ENCODE data around the gene SMIM32.

Gene SMIM32

GRCh38 chr5:136206361-136206760 lies 13.4 kb upstream of the SMIM32 start:
- Histone ChIP-seq H3K27me3 (ENCODE audit: control insufficient read depth in 1 of 2, insufficient read depth in 2 of 2, low read length in 2 of 2) (no peaks in the 10 kb centered on the region), H3K9me3 (ENCODE audit: low read length) (no peaks in the 10 kb centered on the region), H3K4me1 (ENCODE audit: insufficient read depth, low read length) (no peaks in the 10 kb centered on the region), H3K4me3 (ENCODE audit: low read depth in 1 of 2, low read length in 2 of 2) (no peak overlapping the region), H3K27ac (ENCODE audit: low read depth, low read length) (no peak overlapping the region), H3K36me3 (ENCODE audit: insufficient read depth, low read length) (no peaks in the 10 kb centered on the region), H3K9ac (ENCODE audit: low read length) (no peak overlapping the region)

- Histone ChIP-seq H3K9me3 (ENCODE audit: low read length) (no peaks in the 10 kb centered on the region), H3K4me3 (ENCODE audit: low read depth in 1 of 2, low read length in 2 of 2) (no peak overlapping the region), H3K27ac (ENCODE audit: low read depth, low read length) (no peak overlapping the region), H3K9ac (ENCODE audit: low read length) (no peak overlapping the region), H3K27me3 (ENCODE audit: control insufficient read depth in 1 of 2, insufficient read depth in 2 of 2, low read length in 2 of 2) (no peaks in the 10 kb centered on the region), H3K36me3 (ENCODE audit: insufficient read depth, low read length) (no peaks in the 10 kb centered on the region), H3K4me1 (ENCODE audit: insufficient read depth, low read length) (no peaks in the 10 kb centered on the region)
Measured at GRCh38 chr5:136205941-136206340, 13.0 kb upstream of the SMIM32 start.

GRCh38 chr5:136205061-136205702 lies 12.2 kb upstream of the SMIM32 start:
- no peaks in the 10 kb centered on the region for H3K27me3 ChIP-seq (ENCODE audit: control insufficient read depth in 1 of 2, insufficient read depth in 2 of 2, low read length in 2 of 2)
- no peaks in the 10 kb centered on the region for H3K4me1 ChIP-seq (ENCODE audit: insufficient read depth, low read length)
- H3K4me3 ChIP-seq (ENCODE audit: low read depth in 1 of 2, low read length in 2 of 2), result no peak overlapping the region
- no peak overlapping the region for H3K9ac ChIP-seq (ENCODE audit: low read length)
- no peaks in the 10 kb centered on the region for H3K36me3 ChIP-seq (ENCODE audit: insufficient read depth, low read length)
- no peaks in the 10 kb centered on the region for H3K9me3 ChIP-seq (ENCODE audit: low read length)
- no peak overlapping the region for H3K27ac ChIP-seq (ENCODE audit: low read depth, low read length)

GRCh38 chr5:136203303-136203922 lies 10.5 kb upstream of the SMIM32 start:
- Histone ChIP-seq H3K9ac (ENCODE audit: low read length) (no peak overlapping the region), H3K9me3 (ENCODE audit: low read length) (no peaks in the 10 kb centered on the region), H3K27ac (ENCODE audit: low read depth, low read length) (no peak overlapping the region), H3K27me3 (ENCODE audit: control insufficient read depth in 1 of 2, insufficient read depth in 2 of 2, low read length in 2 of 2) (no peaks in the 10 kb centered on the region), H3K4me3 (ENCODE audit: low read depth in 1 of 2, low read length in 2 of 2) (no peak overlapping the region), H3K4me1 (ENCODE audit: insufficient read depth, low read length) (no peaks in the 10 kb centered on the region), H3K36me3 (ENCODE audit: insufficient read depth, low read length) (no peaks in the 10 kb centered on the region)

- Histone ChIP-seq H3K27me3 (ENCODE audit: control insufficient read depth in 1 of 2, insufficient read depth in 2 of 2, low read length in 2 of 2) (no peaks in the 10 kb centered on the region), H3K4me1 (ENCODE audit: insufficient read depth, low read length) (peaks cover 3% of the 10 kb centered on the region), H3K4me3 (ENCODE audit: low read depth in 1 of 2, low read length in 2 of 2) (no peak overlapping the region), H3K27ac (ENCODE audit: low read depth, low read length) (no peak overlapping the region), H3K9me3 (ENCODE audit: low read length) (no peaks in the 10 kb centered on the region), H3K9ac (ENCODE audit: low read length) (no peak overlapping the region), H3K36me3 (ENCODE audit: insufficient read depth, low read length) (no peaks in the 10 kb centered on the region)
Measured at GRCh38 chr5:136202469-136203205, 9.7 kb upstream of the SMIM32 start.

- Histone ChIP-seq H3K27me3 (ENCODE audit: control insufficient read depth in 1 of 2, insufficient read depth in 2 of 2, low read length in 2 of 2) (no peaks in the 10 kb centered on the region), H3K9ac (ENCODE audit: low read length) (no peak overlapping the region), H3K4me1 (ENCODE audit: insufficient read depth, low read length) (peaks cover 6% of the 10 kb centered on the region), H3K27ac (ENCODE audit: low read depth, low read length) (no peak overlapping the region), H3K36me3 (ENCODE audit: insufficient read depth, low read length) (no peaks in the 10 kb centered on the region), H3K9me3 (ENCODE audit: low read length) (no peaks in the 10 kb centered on the region), H3K4me3 (ENCODE audit: low read depth in 1 of 2, low read length in 2 of 2) (no peak overlapping the region)
Measured at GRCh38 chr5:136201870-136202269, 8.9 kb upstream of the SMIM32 start.

GRCh38 chr5:136200761-136201160 lies 7.8 kb upstream of the SMIM32 start:
- H3K9me3 ChIP-seq (ENCODE audit: low read length), result no peaks in the 10 kb centered on the region
- H3K36me3 ChIP-seq (ENCODE audit: insufficient read depth, low read length), result no peaks in the 10 kb centered on the region
- H3K27ac ChIP-seq (ENCODE audit: low read depth, low read length), result no peak overlapping the region
- no peak overlapping the region for H3K9ac ChIP-seq (ENCODE audit: low read length)
- peaks cover 11% of the 10 kb centered on the region for H3K4me1 ChIP-seq (ENCODE audit: insufficient read depth, low read length)
- no peak overlapping the region for H3K4me3 ChIP-seq (ENCODE audit: low read depth in 1 of 2, low read length in 2 of 2)
- no peaks in the 10 kb centered on the region for H3K27me3 ChIP-seq (ENCODE audit: control insufficient read depth in 1 of 2, insufficient read depth in 2 of 2, low read length in 2 of 2)

GRCh38 chr5:136200130-136200529 lies 7.2 kb upstream of the SMIM32 start:
- H3K4me3 ChIP-seq (ENCODE audit: low read depth in 1 of 2, low read length in 2 of 2), result no peak overlapping the region
- H3K27ac ChIP-seq (ENCODE audit: low read depth, low read length), result no peak overlapping the region
- peaks cover 17% of the 10 kb centered on the region for H3K4me1 ChIP-seq (ENCODE audit: insufficient read depth, low read length)
- H3K9ac ChIP-seq (ENCODE audit: low read length), result no peak overlapping the region
- no peaks in the 10 kb centered on the region for H3K36me3 ChIP-seq (ENCODE audit: insufficient read depth, low read length)
- H3K9me3 ChIP-seq (ENCODE audit: low read length), result no peaks in the 10 kb centered on the region
- H3K27me3 ChIP-seq (ENCODE audit: control insufficient read depth in 1 of 2, insufficient read depth in 2 of 2, low read length in 2 of 2), result no peaks in the 10 kb centered on the region

- Histone ChIP-seq H3K4me3 (ENCODE audit: low read depth in 1 of 2, low read length in 2 of 2) (no peak overlapping the region), H3K4me1 (ENCODE audit: insufficient read depth, low read length) (peaks cover 20% of the 10 kb centered on the region), H3K27ac (ENCODE audit: low read depth, low read length) (no peak overlapping the region), H3K9ac (ENCODE audit: low read length) (no peak overlapping the region), H3K36me3 (ENCODE audit: insufficient read depth, low read length) (no peaks in the 10 kb centered on the region), H3K27me3 (ENCODE audit: control insufficient read depth in 1 of 2, insufficient read depth in 2 of 2, low read length in 2 of 2) (no peaks in the 10 kb centered on the region), H3K9me3 (ENCODE audit: low read length) (no peaks in the 10 kb centered on the region)
Measured at GRCh38 chr5:136199408-136199807, 6.4 kb upstream of the SMIM32 start.

GRCh38 chr5:136198453-136198852 lies 5.5 kb upstream of the SMIM32 start:
- Histone ChIP-seq H3K9ac (ENCODE audit: low read length) (no peak overlapping the region), H3K4me3 (ENCODE audit: low read depth in 1 of 2, low read length in 2 of 2) (no peak overlapping the region), H3K4me1 (ENCODE audit: insufficient read depth, low read length) (peaks cover 20% of the 10 kb centered on the region), H3K36me3 (ENCODE audit: insufficient read depth, low read length) (no peaks in the 10 kb centered on the region), H3K9me3 (ENCODE audit: low read length) (no peaks in the 10 kb centered on the region), H3K27me3 (ENCODE audit: control insufficient read depth in 1 of 2, insufficient read depth in 2 of 2, low read length in 2 of 2) (peaks cover 0 to 2% of the 10 kb centered on the region in 2 donors), H3K27ac (ENCODE audit: low read depth, low read length) (no peak overlapping the region)

- no peaks in the 10 kb centered on the region for H3K36me3 ChIP-seq (ENCODE audit: insufficient read depth, low read length)
- H3K27ac ChIP-seq (ENCODE audit: low read depth, low read length), result no peak overlapping the region
- no peak overlapping the region for H3K9ac ChIP-seq (ENCODE audit: low read length)
- H3K9me3 ChIP-seq (ENCODE audit: low read length), result no peaks in the 10 kb centered on the region
- H3K4me3 ChIP-seq (ENCODE audit: low read depth in 1 of 2, low read length in 2 of 2), result no peak overlapping the region
- H3K4me1 ChIP-seq (ENCODE audit: insufficient read depth, low read length), result peaks cover 20% of the 10 kb centered on the region
- H3K27me3 ChIP-seq (ENCODE audit: control insufficient read depth in 1 of 2, insufficient read depth in 2 of 2, low read length in 2 of 2), result peaks cover 0 to 11% of the 10 kb centered on the region in 2 donors
Measured at GRCh38 chr5:136197462-136198142, 4.6 kb upstream of the SMIM32 start.
